Keratinocyte (primary cell): ENCODE results near the gene PGLYRP1.

ENCODE experiments used
- EZH2 ChIP-seq: IDR thresholded peaks from one replicate; pipeline ENCODE4 v1.6.1; 2012; ENCODE audit warnings: inconsistent platforms, mild to moderate bottlenecking, low read length, moderate library complexity
- TF ChIP-seq, protein P1 (sequence below), 3 experiments: IDR thresholded peaks in 1 of 3; conservative IDR thresholded peaks in 1 of 3; optimal IDR thresholded peaks in 1 of 3; 2 replicates in 2 of 3; 3 replicates in 1 of 3; pipeline versions ENCODE3 to v1.5.1; 2011; ENCODE audit warnings: low read length in 3 of 3, mild to moderate bottlenecking in 3 of 3, moderate library complexity in 2 of 3, control low read depth in 1 of 3, inconsistent platforms in 1 of 3; ENCODE audit not compliant: insufficient read depth in 2 of 3; ENCODE audit errors: extremely low read depth in 1 of 3

DNA sequence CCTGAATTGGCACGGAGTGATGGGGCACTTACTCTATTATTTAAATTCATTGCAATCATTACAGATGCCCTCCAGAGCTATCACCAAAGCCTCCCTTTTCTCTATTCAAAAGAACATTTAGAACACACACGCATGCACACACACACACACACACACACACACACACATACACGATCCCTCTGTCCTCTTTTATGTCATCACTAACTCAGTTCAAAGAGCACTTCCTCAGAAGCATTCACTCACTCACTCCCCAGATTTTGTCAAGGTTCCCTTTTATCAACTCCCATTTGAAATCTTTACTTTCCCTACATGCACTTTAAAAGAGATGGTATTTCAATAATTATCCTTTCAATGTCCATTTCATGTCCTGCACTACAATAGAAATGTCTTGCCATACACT, 40.3 kb upstream of the PGLYRP1 start:
- TF ChIP-seq, protein P1, sequence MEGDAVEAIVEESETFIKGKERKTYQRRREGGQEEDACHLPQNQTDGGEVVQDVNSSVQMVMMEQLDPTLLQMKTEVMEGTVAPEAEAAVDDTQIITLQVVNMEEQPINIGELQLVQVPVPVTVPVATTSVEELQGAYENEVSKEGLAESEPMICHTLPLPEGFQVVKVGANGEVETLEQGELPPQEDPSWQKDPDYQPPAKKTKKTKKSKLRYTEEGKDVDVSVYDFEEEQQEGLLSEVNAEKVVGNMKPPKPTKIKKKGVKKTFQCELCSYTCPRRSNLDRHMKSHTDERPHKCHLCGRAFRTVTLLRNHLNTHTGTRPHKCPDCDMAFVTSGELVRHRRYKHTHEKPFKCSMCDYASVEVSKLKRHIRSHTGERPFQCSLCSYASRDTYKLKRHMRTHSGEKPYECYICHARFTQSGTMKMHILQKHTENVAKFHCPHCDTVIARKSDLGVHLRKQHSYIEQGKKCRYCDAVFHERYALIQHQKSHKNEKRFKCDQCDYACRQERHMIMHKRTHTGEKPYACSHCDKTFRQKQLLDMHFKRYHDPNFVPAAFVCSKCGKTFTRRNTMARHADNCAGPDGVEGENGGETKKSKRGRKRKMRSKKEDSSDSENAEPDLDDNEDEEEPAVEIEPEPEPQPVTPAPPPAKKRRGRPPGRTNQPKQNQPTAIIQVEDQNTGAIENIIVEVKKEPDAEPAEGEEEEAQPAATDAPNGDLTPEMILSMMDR (optimal IDR thresholded peaks at IDR 0.05 in 1 of 3, IDR thresholded peaks at IDR 0.05 in 1 of 3, conservative IDR thresholded peaks at IDR 0.05 in 1 of 3; ENCODE audit: extremely low read depth in 1 of 3, insufficient read depth in 2 of 3, low read length in 3 of 3) = no peak
- TF ChIP-seq EZH2 = no peak
